CD14-positive monocyte (primary cell): ENCODE measurements around the gene ALDH18A1. TPM values are rescaled to one million over a fixed set of nuclear protein-coding genes. Genes with fewer than 3 reads are reported as not detected.

Experiments
- DNase-seq, 3 donors: peaks; one replicate each; pipeline ENCODE4 v3.0.0-alpha.2; 2011 to 2022
- H2AFZ ChIP-seq: 2 replicates; pipeline ENCODE4 v1.6.0; 2012; ENCODE audit warnings: mild to moderate bottlenecking, low read depth, low read length, inconsistent platforms; ENCODE audit not compliant: insufficient read depth, poor library complexity, severe bottlenecking
- H3K27ac ChIP-seq, 2 donors: 1 replicate in 1 of 2; 2 replicates in 1 of 2; pipeline ENCODE4 v1.5.1; 2012 to 2013; ENCODE audit warnings: low read length in 2 of 2, control low read depth in 1 of 2, inconsistent platforms in 1 of 2, low read depth in 1 of 2, mild to moderate bottlenecking in 1 of 2
- H3K27me3 ChIP-seq, 2 donors: one replicate each; pipeline versions ENCODE4 v1.6.0 to v1.6.1; 2011 to 2013; ENCODE audit warnings: low read length in 2 of 2; ENCODE audit not compliant: control insufficient read depth in 2 of 2, insufficient read depth in 2 of 2
- H3K36me3 ChIP-seq, 2 donors: replicated peaks in 1 of 2; 1 replicate in 1 of 2; 2 replicates in 1 of 2; pipeline versions ENCODE4 v1.5.1 to v1.6.1; 2012 to 2013; ENCODE audit warnings: low read length in 2 of 2, control low read depth in 1 of 2, inconsistent platforms in 1 of 2, mild to moderate bottlenecking in 1 of 2; ENCODE audit not compliant: insufficient read depth in 2 of 2, control insufficient read depth in 1 of 2
- H3K4me1 ChIP-seq, 2 donors: 1 replicate in 1 of 2; 2 replicates in 1 of 2; pipeline versions ENCODE4 v1.5.1 to v1.6.1; 2012 to 2013; ENCODE audit warnings: low read length in 2 of 2, control low read depth in 1 of 2, inconsistent platforms in 1 of 2, mild to moderate bottlenecking in 1 of 2, moderate library complexity in 1 of 2; ENCODE audit not compliant: insufficient read depth in 2 of 2, control insufficient read depth in 1 of 2
- H3K4me2 ChIP-seq: replicated peaks from 2 replicates; pipeline ENCODE3; 2012; ENCODE audit warnings: low read length, moderate library complexity, mild to moderate bottlenecking; ENCODE audit not compliant: poor library complexity, severe bottlenecking; ENCODE audit errors: extremely low read depth
- H3K4me3 ChIP-seq, 3 experiments: fragments of 200-600 bp in 1 of 3; sonication (generic) in 1 of 3; replicated peaks in 1 of 3; 1 replicate in 2 of 3; 2 replicates in 1 of 3; pipeline ENCODE4 v1.5.1; 2011 to 2013; ENCODE audit warnings: low read length in 3 of 3, mild to moderate bottlenecking in 3 of 3, control low read depth in 2 of 3, low read depth in 2 of 3, inconsistent platforms in 1 of 3, moderate library complexity in 1 of 3
- H3K79me2 ChIP-seq: 2 replicates; pipeline ENCODE4 v1.6.0; 2012; ENCODE audit warnings: mild to moderate bottlenecking, control low read depth, inconsistent platforms, low read length, moderate library complexity; ENCODE audit not compliant: insufficient read depth
- H3K9ac ChIP-seq: 2 replicates; pipeline ENCODE4 v1.6.0; 2017; ENCODE audit warnings: low read length, mild to moderate bottlenecking; ENCODE audit not compliant: insufficient read depth, poor library complexity, severe bottlenecking
- H3K9me3 ChIP-seq, 2 donors: replicated peaks in 1 of 2; 1 replicate in 1 of 2; 2 replicates in 1 of 2; pipeline versions ENCODE4 v1.5.1 to v1.6.1; 2012 to 2013; ENCODE audit warnings: low read length in 2 of 2, control low read depth in 1 of 2; ENCODE audit not compliant: control insufficient read depth in 1 of 2, insufficient read depth in 1 of 2
- H4K20me1 ChIP-seq: 2 replicates; pipeline ENCODE4 v1.6.0; 2012; ENCODE audit warnings: mild to moderate bottlenecking, low read length, control low read depth, moderate library complexity; ENCODE audit not compliant: insufficient read depth
- H3K27ac Mint-ChIP-seq, 7 donors: one replicate each; pipeline ENCODE4 v1.8.0; 2020; ENCODE audit warnings: mild to moderate bottlenecking in 7 of 7, mixed read lengths in 7 of 7, moderate library complexity in 6 of 7, inconsistent platforms in 2 of 7
- H3K27me3 Mint-ChIP-seq, 3 donors: one replicate each; pipeline ENCODE4 v1.8.0; 2021 to 2022; ENCODE audit warnings: low read depth in 3 of 3, mild to moderate bottlenecking in 3 of 3, mixed read lengths in 3 of 3, moderate library complexity in 3 of 3, inconsistent platforms in 1 of 3
- H3K36me3 Mint-ChIP-seq, 2 donors: one replicate each; pipeline ENCODE4 v1.8.0; 2020; ENCODE audit warnings: mixed read lengths in 2 of 2, inconsistent platforms in 1 of 2, mild to moderate bottlenecking in 1 of 2
- H3K4me1 Mint-ChIP-seq: one replicate; pipeline ENCODE4 v1.8.0; 2020; ENCODE audit warnings: mild to moderate bottlenecking, mixed read lengths
- H3K4me3 Mint-ChIP-seq, 2 donors: one replicate each; pipeline ENCODE4 v1.8.0; 2020; ENCODE audit warnings: mild to moderate bottlenecking in 2 of 2, mixed read lengths in 2 of 2, moderate library complexity in 1 of 2
- H3K9me3 Mint-ChIP-seq, 7 donors: one replicate each; pipeline ENCODE4 v1.8.0; 2020 to 2022; ENCODE audit warnings: mixed read lengths in 7 of 7, mild to moderate bottlenecking in 6 of 7, moderate library complexity in 6 of 7, inconsistent platforms in 2 of 7
- WGBS: methylation state at CpG from one replicate; pipeline ENCODE4 v1.1.5; 2013; ENCODE audit warnings: missing lambda C conversion rate; ENCODE audit not compliant: insufficient coverage; 5-methylcytosine and 5-hydroxymethylcytosine counted together
- intact Hi-C, 2 donors: fragments of 100-400 bp; cut with micrococcal nuclease; formaldehyde crosslinking; loops; one replicate each; pipeline versions ENCODE4 v1.15.0 to v1.15.1; 2023
- polyA plus RNA-seq, 3 donors: library from polyadenylated mRNA; depleted of rRNA in 1 of 3; unstranded in 2 of 3; stranded (reverse) in 1 of 3; fragments of 300-500 nt in 2 of 3; fragments of >200 nt in 1 of 3; fragmentation: Illumina TruSeq in 2 of 3; gene quantifications; 1 replicate in 2 of 3; 2 replicates in 1 of 3; pipeline ENCODE4 v1.2.3, GENCODE V29; 2012 to 2021
- TF ChIP-seq, protein P1 (sequence below): fragments of 200-600 bp; IDR thresholded peaks from one replicate; pipeline ENCODE4 v1.8.0; 2022; ENCODE audit warnings: antibody characterized with exemption, mild to moderate bottlenecking

ALDH18A1 gene
- polyA plus RNA-seq, 3 donors: 1.7 to 2.6 (median 2.6) TPM

DNA sequence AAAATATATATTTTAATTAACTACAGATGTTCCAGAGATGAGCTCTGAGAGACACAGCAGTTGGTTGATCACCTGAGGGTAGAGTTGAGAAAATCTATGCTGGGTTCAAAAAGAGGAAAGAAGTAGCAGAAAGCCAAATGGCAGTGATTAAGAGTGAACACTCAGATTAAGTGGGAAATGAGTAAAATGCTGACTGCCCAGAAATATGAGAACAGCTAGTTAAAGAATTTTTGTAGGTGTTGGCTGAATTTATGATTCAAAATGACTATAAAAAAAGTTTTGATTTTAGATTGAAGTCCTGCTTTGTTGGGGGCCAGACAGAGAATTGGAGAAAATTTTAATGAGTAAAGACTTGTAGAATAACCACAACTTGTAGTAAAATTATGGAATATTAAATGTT lies 27.5 kb upstream of the ALDH18A1 start:
- Mint-ChIP-seq H3K27ac (no peak overlapping the region), H3K27me3 (no peaks in the 10 kb centered on the region), H3K9me3 (no peaks in the 10 kb centered on the region), H3K4me1 (no peaks in the 10 kb centered on the region), H3K4me3 (no peak overlapping the region), H3K36me3 (peaks cover 50 to 69% of the 10 kb centered on the region in 2 donors)
- H3K4me1 ChIP-seq: no peaks in the 10 kb centered on the region
- H3K9me3 ChIP-seq: no peaks in the 10 kb centered on the region
- no peak overlapping the region for H3K27ac ChIP-seq
- no peaks in the 10 kb centered on the region for H3K79me2 ChIP-seq
- H4K20me1 ChIP-seq: no peaks in the 10 kb centered on the region
- no peak overlapping the region for H3K4me3 ChIP-seq
- no peak for DNase-seq
- H3K4me2 ChIP-seq: no peak overlapping the region
- peaks cover 51 to 90% of the 10 kb centered on the region in 2 donors for H3K36me3 ChIP-seq
- intact Hi-C loops: no loop called here
- H2AFZ ChIP-seq: no peak overlapping the region
- TF ChIP-seq, protein P1, sequence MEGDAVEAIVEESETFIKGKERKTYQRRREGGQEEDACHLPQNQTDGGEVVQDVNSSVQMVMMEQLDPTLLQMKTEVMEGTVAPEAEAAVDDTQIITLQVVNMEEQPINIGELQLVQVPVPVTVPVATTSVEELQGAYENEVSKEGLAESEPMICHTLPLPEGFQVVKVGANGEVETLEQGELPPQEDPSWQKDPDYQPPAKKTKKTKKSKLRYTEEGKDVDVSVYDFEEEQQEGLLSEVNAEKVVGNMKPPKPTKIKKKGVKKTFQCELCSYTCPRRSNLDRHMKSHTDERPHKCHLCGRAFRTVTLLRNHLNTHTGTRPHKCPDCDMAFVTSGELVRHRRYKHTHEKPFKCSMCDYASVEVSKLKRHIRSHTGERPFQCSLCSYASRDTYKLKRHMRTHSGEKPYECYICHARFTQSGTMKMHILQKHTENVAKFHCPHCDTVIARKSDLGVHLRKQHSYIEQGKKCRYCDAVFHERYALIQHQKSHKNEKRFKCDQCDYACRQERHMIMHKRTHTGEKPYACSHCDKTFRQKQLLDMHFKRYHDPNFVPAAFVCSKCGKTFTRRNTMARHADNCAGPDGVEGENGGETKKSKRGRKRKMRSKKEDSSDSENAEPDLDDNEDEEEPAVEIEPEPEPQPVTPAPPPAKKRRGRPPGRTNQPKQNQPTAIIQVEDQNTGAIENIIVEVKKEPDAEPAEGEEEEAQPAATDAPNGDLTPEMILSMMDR: no peak
- H3K27me3 ChIP-seq: no peaks in the 10 kb centered on the region
- H3K9ac ChIP-seq: no peak overlapping the region

- H3K9ac ChIP-seq: no peak overlapping the region
- no peak overlapping the region for H3K4me3 Mint-ChIP-seq
- no peak for DNase-seq
- no peaks in the 10 kb centered on the region for H3K9me3 ChIP-seq
- no peak overlapping the region for H2AFZ ChIP-seq
- peaks cover 0 to 2% (median 0%) of the 10 kb centered on the region in 7 donors for H3K9me3 Mint-ChIP-seq
- peaks cover 0 to 1% (median 0%) of the 10 kb centered on the region in 3 donors for H3K27me3 Mint-ChIP-seq
- H3K4me3 ChIP-seq: no peak overlapping the region
- H3K27me3 ChIP-seq: no peaks in the 10 kb centered on the region
- H3K4me1 Mint-ChIP-seq: no peaks in the 10 kb centered on the region
- H3K79me2 ChIP-seq: no peaks in the 10 kb centered on the region
- no peak overlapping the region for H3K27ac ChIP-seq
- intact Hi-C loops: no loop called here
- no peak overlapping the region for H3K4me2 ChIP-seq
- TF ChIP-seq, protein P1: no peak
- WGBS: no CpG with 5 or more reads among the region's 1 CpG
- peaks cover 30 to 39% of the 10 kb centered on the region in 2 donors for H3K36me3 Mint-ChIP-seq
- H4K20me1 ChIP-seq: no peaks in the 10 kb centered on the region
- H3K36me3 ChIP-seq: peaks cover 31 to 50% of the 10 kb centered on the region in 2 donors
- no peaks in the 10 kb centered on the region for H3K4me1 ChIP-seq
- no peak overlapping the region for H3K27ac Mint-ChIP-seq
Measured at GRCh38 chr10:95675403-95676116, 19.0 kb upstream of the ALDH18A1 start.
